BJ (cell line): Measurements from ENCODE around the gene NOL4. TPM values are rescaled to one million over a fixed set of nuclear protein-coding genes. Genes with fewer than 3 reads are reported as not detected.

Experiments used
- CTCF ChIA-PET: fragments of 350-600 bp; formaldehyde crosslinking; extraction: SDS; loops from one replicate; lab custom pipeline; 2021; ENCODE audit warnings: antibody characterized with exemption, inconsistent platforms; lab: Yijun Ruan, JAX
- POLR2A ChIA-PET: fragments of 300-600 bp; sonication (Branson Sonifier 250); formaldehyde crosslinking; extraction: SDS; loops from one replicate; lab custom pipeline; 2021; ENCODE audit warnings: antibody characterized with exemption; lab: Charles Lee
- DNase-seq: peaks from one replicate; pipeline ENCODE4 v3.0.0-alpha.2; 2011; ENCODE audit warnings: low read depth
- H3K27me3 ChIP-seq: 2 replicates; pipeline ENCODE4 v1.6.0; 2011; ENCODE audit warnings: low read length; ENCODE audit not compliant: control insufficient read depth, insufficient read depth
- H3K36me3 ChIP-seq: 2 replicates; pipeline ENCODE4 v1.5.1; 2011; ENCODE audit warnings: low read length; ENCODE audit not compliant: control insufficient read depth, insufficient read depth
- H3K4me3 ChIP-seq: 2 replicates; pipeline ENCODE4 v1.5.1; 2011; ENCODE audit warnings: low read depth, mild to moderate bottlenecking, control low read depth, low read length
- polyA plus RNA-seq: library from polyadenylated mRNA; depleted of rRNA; stranded (reverse); fragments of >200 nt; gene quantifications from 2 replicates; pipeline ENCODE4 v1.2.3, GENCODE V29; 2011
- TF ChIP-seq, protein P1 (sequence below): IDR thresholded peaks from 2 replicates; pipeline ENCODE4 v1.5.1; 2011; ENCODE audit warnings: low read depth, mild to moderate bottlenecking, control low read depth, inconsistent platforms, low read length, moderate library complexity; ENCODE audit not compliant: insufficient read depth

NOL4 gene
- polyA plus RNA-seq, 1 experiment = not detected

- H3K27me3 ChIP-seq = peaks cover 13% of the 10 kb centered on the region
- POLR2A ChIA-PET = no interaction called here
- no peaks in the 10 kb centered on the region for H3K36me3 ChIP-seq
- no peak overlapping the region for H3K4me3 ChIP-seq
- CTCF ChIA-PET = no interaction called here
- DNase-seq = no peak
- TF ChIP-seq, protein P1, sequence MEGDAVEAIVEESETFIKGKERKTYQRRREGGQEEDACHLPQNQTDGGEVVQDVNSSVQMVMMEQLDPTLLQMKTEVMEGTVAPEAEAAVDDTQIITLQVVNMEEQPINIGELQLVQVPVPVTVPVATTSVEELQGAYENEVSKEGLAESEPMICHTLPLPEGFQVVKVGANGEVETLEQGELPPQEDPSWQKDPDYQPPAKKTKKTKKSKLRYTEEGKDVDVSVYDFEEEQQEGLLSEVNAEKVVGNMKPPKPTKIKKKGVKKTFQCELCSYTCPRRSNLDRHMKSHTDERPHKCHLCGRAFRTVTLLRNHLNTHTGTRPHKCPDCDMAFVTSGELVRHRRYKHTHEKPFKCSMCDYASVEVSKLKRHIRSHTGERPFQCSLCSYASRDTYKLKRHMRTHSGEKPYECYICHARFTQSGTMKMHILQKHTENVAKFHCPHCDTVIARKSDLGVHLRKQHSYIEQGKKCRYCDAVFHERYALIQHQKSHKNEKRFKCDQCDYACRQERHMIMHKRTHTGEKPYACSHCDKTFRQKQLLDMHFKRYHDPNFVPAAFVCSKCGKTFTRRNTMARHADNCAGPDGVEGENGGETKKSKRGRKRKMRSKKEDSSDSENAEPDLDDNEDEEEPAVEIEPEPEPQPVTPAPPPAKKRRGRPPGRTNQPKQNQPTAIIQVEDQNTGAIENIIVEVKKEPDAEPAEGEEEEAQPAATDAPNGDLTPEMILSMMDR = no peak
Observed at GRCh38 chr18:34223164-34223892, 1.4 kb downstream of the NOL4 start.

DNA sequence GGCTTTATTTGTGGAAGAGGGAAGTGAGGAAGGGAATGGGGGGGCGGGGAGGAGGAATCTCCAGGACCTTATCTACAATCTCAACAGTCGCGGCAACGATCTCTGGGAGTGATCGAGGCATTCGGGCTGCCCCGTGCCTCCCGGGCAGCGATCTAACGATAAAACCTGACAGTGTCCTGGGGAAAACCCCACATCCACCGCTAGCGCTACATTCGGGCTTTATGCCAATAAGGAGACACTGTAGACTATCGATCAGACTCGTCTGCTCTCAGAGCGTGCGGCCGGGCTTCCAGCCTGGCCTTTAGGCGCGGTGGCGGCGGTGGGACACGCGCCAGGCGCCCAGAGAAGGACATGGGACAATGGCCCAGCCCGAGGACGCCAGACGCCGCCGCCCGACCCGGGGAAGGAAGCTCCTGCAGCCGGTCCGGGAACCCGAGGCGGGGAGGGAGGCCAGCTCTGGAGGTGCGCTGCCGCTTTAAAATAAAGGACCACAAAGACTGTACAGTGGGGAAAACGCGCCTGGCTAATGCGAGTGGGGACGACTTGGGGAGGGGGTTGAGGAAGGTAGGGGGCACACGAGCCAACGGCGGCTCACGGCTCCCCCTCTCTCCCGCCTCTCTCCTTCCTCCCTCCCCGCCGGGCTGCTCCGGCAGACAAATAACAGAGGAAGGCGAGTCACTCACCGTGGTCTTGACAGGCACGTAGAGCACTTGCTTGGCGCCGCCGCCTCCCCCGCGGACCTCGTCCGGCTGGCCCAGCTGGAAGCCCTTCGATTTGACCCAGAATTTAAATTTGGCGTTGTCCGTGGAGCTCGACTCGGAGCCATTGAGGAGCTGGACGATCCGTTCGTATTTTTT, 2.2 kb downstream of the NOL4 start:
- CTCF ChIA-PET = no interaction called here

GRCh38 chr18:34221971-34222306, 2.8 kb downstream of the NOL4 start:
- ChIA-PET POLR2A (no interaction called here), CTCF (no interaction called here)
- no peak for DNase-seq
- no peak overlapping the region for H3K4me3 ChIP-seq
- TF ChIP-seq, protein P1 = no peak
- H3K27me3 ChIP-seq = peaks cover 13% of the 10 kb centered on the region
- no peaks in the 10 kb centered on the region for H3K36me3 ChIP-seq

More for the DNA sequence above, 2.2 kb downstream of the NOL4 start:
- POLR2A ChIA-PET = no interaction called here
- H3K27me3 ChIP-seq = peaks cover 13% of the 10 kb centered on the region
- no peaks in the 10 kb centered on the region for H3K36me3 ChIP-seq
- peak overlapping the region; percentile 8; the same call in 1 of the 2 replicates for H3K4me3 ChIP-seq
- TF ChIP-seq, protein P1 = no peak
- no peak for DNase-seq

- ChIA-PET CTCF (no interaction called here), POLR2A (no interaction called here)
- H3K4me3 ChIP-seq = no peak overlapping the region
- no peaks in the 10 kb centered on the region for H3K36me3 ChIP-seq
- TF ChIP-seq, protein P1 = no peak
- H3K27me3 ChIP-seq = peaks cover 13% of the 10 kb centered on the region
- no peak for DNase-seq
Observed at GRCh38 chr18:34220081-34220815, 4.5 kb downstream of the NOL4 start.

DNA sequence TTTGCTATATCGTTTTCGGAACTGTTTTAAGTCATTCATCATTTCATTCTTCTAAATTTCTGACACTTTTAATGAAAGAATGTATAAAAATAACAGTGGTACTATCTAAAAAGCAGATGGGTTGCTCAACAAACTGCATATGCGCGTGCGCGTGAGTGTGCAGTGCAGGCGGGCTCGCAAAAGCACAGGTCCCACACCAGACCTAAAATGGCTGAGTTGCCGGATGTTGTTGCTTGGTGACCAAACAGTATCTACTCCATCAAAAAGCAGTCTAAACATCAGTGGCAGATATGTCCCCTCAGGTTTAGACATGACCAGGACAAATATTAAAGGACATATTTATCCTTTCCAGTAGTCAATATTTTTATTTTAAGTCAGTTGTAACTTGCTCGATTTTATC, 5.1 kb downstream of the NOL4 start:
- peaks cover 13% of the 10 kb centered on the region for H3K27me3 ChIP-seq
- CTCF ChIA-PET = no interaction called here

More for the DNA sequence above, 5.1 kb downstream of the NOL4 start:
- DNase-seq = no peak
- no peaks in the 10 kb centered on the region for H3K36me3 ChIP-seq
- POLR2A ChIA-PET = no interaction called here
- H3K4me3 ChIP-seq = no peak overlapping the region
- TF ChIP-seq, protein P1 = no peak
